Muscle layer of colon (tissue), 2 donors: ENCODE data around the gene EXD2.

Experiments used
- H3K27ac ChIP-seq: one replicate; pipeline ENCODE4 v1.7.0; 2013; ENCODE audit warnings: low read depth, mild to moderate bottlenecking, low read length, moderate library complexity
- H3K27me3 ChIP-seq, 2 donors: one replicate each; pipeline ENCODE4 v1.7.0; 2013; ENCODE audit warnings: low read length in 2 of 2, mild to moderate bottlenecking in 2 of 2; ENCODE audit not compliant: insufficient read depth in 2 of 2, control insufficient read depth in 1 of 2
- H3K36me3 ChIP-seq: one replicate; pipeline ENCODE4 v1.7.0; 2013; ENCODE audit warnings: mild to moderate bottlenecking, low read length; ENCODE audit not compliant: insufficient read depth
- H3K4me1 ChIP-seq: one replicate; pipeline ENCODE4 v1.7.0; 2013; ENCODE audit warnings: mild to moderate bottlenecking, low read length; ENCODE audit not compliant: insufficient read depth
- H3K4me3 ChIP-seq, 2 donors: one replicate each; pipeline ENCODE4 v1.7.0; 2013; ENCODE audit warnings: low read length in 2 of 2, low read depth in 1 of 2, mild to moderate bottlenecking in 1 of 2, moderate library complexity in 1 of 2
- H3K9ac ChIP-seq: one replicate; pipeline ENCODE4 v1.7.0; 2013; ENCODE audit warnings: low read length
- H3K9me3 ChIP-seq: one replicate; pipeline ENCODE4 v1.7.0; 2013; ENCODE audit warnings: mild to moderate bottlenecking, low read length
- donor health status: abdominal sarcoma.
- donor health status: Adenocarcinoma of cecum.

EXD2 gene

DNA sequence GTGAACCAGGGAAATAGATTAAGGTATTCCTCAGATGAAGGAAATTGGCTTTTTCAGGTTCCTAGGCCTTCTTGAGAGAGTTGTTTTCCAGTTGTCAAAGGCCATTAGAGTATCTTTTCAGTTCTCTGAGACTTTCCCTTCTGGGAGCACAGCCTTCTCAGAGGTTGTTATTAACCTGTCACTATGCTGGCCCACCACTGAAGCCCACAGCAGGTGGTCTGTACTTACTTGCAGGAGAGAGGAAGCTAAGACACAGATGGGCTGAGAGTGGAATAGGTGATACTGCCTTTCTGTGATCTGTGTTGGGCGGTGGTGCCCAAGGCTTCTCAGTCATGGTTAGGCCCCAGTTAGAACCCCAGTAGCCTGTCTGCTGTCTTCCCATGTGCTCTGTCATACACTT, 45.8 kb downstream of the EXD2 start:
- Histone ChIP-seq H3K9ac (no peak overlapping the region), H3K27me3 (no peaks in the 10 kb centered on the region), H3K36me3 (peaks cover 64% of the 10 kb centered on the region), H3K9me3 (no peaks in the 10 kb centered on the region), H3K27ac (no peak overlapping the region), H3K4me1 (no peaks in the 10 kb centered on the region), H3K4me3 (no peak overlapping the region)

DNA sequence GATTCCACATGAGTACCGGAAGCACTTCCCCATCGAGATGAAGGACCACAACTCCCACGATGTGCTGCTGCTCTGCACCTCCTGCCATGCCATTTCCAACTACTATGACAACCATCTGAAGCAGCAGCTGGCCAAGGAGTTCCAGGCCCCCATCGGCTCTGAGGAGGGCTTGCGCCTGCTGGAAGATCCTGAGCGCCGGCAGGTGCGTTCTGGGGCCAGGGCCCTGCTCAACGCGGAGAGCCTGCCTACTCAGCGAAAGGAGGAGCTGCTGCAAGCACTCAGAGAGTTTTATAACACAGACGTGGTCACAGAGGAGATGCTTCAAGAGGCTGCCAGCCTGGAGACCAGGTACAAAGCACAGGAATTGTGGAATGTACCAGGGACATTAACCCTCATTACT, 46.3 kb downstream of the EXD2 start:
- Histone ChIP-seq H3K36me3 (peaks cover 60% of the 10 kb centered on the region), H3K27me3 (no peaks in the 10 kb centered on the region), H3K27ac (no peak overlapping the region), H3K9me3 (no peaks in the 10 kb centered on the region), H3K9ac (no peak overlapping the region), H3K4me3 (no peak overlapping the region), H3K4me1 (no peaks in the 10 kb centered on the region)

DNA sequence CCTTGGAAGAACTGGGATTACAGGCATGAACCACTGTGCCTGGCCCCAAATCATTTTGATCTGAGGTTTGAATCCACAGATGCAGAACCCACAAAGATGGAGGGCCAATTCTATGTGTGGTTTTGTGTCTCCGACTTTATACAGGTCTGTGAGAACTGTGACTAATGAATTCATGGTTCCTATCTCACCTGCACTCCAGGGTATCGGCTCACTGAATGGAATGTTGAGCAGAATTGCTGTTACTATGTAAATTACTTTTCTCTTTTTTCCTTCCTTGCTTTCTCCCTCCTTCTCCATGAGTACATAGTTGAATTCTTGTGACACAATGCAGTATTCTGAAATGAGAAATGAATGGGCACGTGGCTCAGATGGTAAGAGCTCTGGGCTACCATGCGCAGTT, 47.6 kb downstream of the EXD2 start:
- peaks cover 55% of the 10 kb centered on the region for H3K36me3 ChIP-seq
- H3K4me1 ChIP-seq, result no peaks in the 10 kb centered on the region
- H3K27ac ChIP-seq, result no peak overlapping the region
- H3K27me3 ChIP-seq, result no peaks in the 10 kb centered on the region
- H3K9ac ChIP-seq, result no peak overlapping the region
- H3K4me3 ChIP-seq, result no peak overlapping the region
- no peaks in the 10 kb centered on the region for H3K9me3 ChIP-seq

- Histone ChIP-seq H3K27ac (no peak overlapping the region), H3K27me3 (no peaks in the 10 kb centered on the region), H3K9me3 (no peaks in the 10 kb centered on the region), H3K36me3 (peaks cover 45% of the 10 kb centered on the region), H3K9ac (no peak overlapping the region), H3K4me1 (no peaks in the 10 kb centered on the region), H3K4me3 (no peak overlapping the region)
These were observed 49.4 kb downstream of the EXD2 start for GRCh38 chr14:69240527-69241173.

GRCh38 chr14:69241577-69241976, 50.3 kb downstream of the EXD2 start:
- Histone ChIP-seq H3K9me3 (no peaks in the 10 kb centered on the region), H3K4me1 (no peaks in the 10 kb centered on the region), H3K27ac (no peak overlapping the region), H3K27me3 (no peaks in the 10 kb centered on the region), H3K36me3 (peaks cover 35% of the 10 kb centered on the region), H3K9ac (no peak overlapping the region), H3K4me3 (no peak overlapping the region)

DNA sequence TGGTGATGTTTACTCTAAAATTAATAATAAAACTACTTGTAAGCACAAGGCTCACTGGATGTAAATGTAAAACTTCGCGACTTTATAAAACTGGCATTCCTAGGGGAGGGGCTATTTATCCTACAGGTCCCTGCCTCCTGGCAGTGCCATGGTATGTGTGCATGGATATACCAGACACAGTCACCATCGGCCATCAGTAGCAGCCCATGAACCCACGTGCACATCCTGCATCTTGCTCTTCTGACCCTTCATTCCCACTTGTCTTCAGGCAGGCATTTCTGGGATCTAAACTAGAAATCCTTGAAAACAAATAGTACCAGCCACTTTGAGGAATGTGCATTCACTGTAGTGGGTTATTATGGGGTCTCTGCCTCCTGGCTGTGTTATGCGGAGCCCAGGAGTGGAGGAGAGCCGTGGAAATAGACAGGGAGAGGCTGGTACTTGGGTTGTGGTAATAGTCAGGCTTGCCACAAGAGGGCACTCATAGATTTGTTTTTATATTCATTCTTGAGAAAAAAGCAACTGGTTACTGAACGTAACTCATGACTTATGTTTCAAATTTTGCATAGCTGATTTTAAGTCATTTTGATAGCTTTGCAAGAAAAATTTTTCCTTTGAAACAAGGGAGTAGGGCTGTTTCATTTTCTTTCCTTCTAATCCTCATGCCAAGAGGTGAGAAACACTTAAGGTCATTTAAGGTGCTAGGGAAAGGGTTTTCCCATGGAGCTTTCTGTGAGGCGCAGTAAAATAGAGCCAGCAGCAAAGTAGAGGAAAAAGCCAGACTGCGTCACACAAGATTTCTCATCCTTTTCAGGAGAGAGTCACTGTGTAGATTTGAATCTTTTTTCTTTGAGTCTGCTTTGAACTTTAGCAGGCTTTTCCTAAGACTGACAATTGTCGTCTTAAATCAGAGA, 51.3 kb downstream of the EXD2 start:
- peaks cover 25% of the 10 kb centered on the region for H3K36me3 ChIP-seq
- no peak overlapping the region for H3K4me3 ChIP-seq
- no peaks in the 10 kb centered on the region for H3K27me3 ChIP-seq
- H3K4me1 ChIP-seq, result peaks cover 5% of the 10 kb centered on the region
- no peaks in the 10 kb centered on the region for H3K9me3 ChIP-seq
- no peak overlapping the region for H3K9ac ChIP-seq
- peak overlapping the region; percentile 16 for H3K27ac ChIP-seq

DNA sequence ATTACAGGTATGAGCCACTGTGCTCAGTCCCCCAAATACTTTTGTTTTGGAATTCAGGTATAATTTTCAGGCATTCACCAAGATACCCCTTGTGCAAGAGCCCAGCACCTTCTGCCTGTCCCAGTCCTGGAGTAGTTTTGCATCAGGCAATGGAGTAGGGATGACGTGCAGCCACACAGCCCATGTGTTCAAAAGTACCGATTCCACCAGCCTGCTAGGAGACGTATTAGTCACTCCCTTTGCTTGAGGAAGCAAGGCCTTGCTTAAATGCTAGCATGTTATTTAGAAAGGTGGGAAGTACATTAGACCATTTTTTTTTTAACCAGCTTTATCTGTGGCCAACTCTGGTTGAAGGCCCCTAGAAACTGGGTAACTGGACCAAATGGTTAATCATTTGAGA, 53.6 kb downstream of the EXD2 start:
- H3K4me3 ChIP-seq, result no peak overlapping the region
- H3K9me3 ChIP-seq, result no peaks in the 10 kb centered on the region
- no peak overlapping the region for H3K27ac ChIP-seq
- no peaks in the 10 kb centered on the region for H3K27me3 ChIP-seq
- H3K9ac ChIP-seq, result no peak overlapping the region
- H3K36me3 ChIP-seq, result peaks cover 15% of the 10 kb centered on the region
- H3K4me1 ChIP-seq, result peaks cover 12% of the 10 kb centered on the region

DNA sequence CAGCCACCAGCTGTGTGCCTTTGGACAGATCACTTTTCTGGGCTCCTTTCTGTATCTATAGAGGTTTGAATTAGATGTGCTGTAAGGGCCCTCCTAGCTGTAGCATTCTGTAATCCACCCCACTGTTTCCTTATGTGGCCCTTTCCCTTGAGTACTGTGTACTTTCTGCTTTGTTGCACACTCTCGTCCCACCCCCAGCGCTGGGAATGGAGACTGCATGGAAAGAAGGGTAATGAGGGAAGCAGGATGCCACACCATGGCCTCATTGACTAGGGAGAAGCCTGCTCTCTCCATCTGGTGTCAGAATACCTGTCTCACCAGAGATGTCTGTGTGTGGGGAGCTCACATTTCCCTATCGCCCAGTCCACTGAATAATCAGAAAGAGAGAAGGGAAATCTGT, 55.0 kb downstream of the EXD2 start:
- no peak overlapping the region for H3K27ac ChIP-seq
- no peaks in the 10 kb centered on the region for H3K27me3 ChIP-seq
- no peak overlapping the region for H3K4me3 ChIP-seq
- no peaks in the 10 kb centered on the region for H3K9me3 ChIP-seq
- peaks cover 2% of the 10 kb centered on the region for H3K36me3 ChIP-seq
- no peak overlapping the region for H3K9ac ChIP-seq
- H3K4me1 ChIP-seq, result peaks cover 12% of the 10 kb centered on the region

- Histone ChIP-seq H3K4me1 (peaks cover 12% of the 10 kb centered on the region), H3K36me3 (no peaks in the 10 kb centered on the region), H3K9me3 (no peaks in the 10 kb centered on the region), H3K9ac (no peak overlapping the region), H3K27me3 (no peaks in the 10 kb centered on the region), H3K27ac (no peak overlapping the region), H3K4me3 (no peak overlapping the region)
These were observed 56.6 kb downstream of the EXD2 start for GRCh38 chr14:69247676-69248440.

DNA sequence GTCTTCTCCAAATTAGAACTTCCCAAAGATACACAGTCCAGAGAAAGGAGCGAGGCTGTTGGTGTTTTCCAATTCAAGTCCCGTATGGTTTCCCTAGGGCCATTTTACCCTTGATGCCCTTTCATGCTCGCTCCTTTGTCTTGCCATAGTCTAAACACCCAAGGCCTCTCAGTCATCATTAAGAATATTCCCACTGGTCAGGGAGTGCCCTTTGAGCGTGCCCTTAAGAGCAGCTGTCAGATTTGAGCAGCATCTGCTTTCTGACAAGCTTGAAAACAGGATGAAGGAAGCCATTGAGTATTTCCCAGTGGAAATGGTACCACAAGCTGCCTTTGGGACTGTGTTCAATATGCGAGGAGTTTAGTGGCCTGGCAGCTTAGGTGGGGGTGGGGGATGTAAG, 58.3 kb downstream of the EXD2 start:
- H3K4me3 ChIP-seq, result no peak overlapping the region
- no peak overlapping the region for H3K9ac ChIP-seq
- no peak overlapping the region for H3K27ac ChIP-seq

DNA sequence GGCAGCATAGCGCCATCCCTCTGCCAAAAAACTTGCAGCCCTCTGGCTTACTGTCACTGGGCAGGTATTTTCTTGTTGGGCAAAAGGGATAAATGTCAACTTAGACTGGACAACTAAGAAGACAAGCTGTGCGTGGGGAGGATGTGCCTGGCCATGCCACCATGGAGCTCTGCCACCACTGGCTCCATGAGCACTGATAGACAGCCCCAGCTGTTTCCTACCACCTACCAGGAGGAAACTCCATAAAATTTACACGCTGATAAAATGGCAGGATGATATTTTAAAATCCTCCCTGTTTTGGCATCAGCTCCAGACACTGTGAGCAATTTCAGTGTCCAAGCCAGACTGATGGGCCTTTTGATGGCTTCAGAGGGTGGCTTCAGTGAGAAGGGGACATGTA, 61.6 kb downstream of the EXD2 start:
- Histone ChIP-seq H3K36me3 (no peaks in the 10 kb centered on the region), H3K27ac (no peak overlapping the region), H3K9ac (no peak overlapping the region), H3K27me3 (peaks cover 0 to 3% of the 10 kb centered on the region in 2 donors), H3K4me1 (peaks cover 6% of the 10 kb centered on the region), H3K9me3 (no peaks in the 10 kb centered on the region), H3K4me3 (no peak overlapping the region)

More for the DNA sequence above, 58.3 kb downstream of the EXD2 start:
- H3K4me1 ChIP-seq, result peaks cover 12% of the 10 kb centered on the region
- no peaks in the 10 kb centered on the region for H3K9me3 ChIP-seq
- no peaks in the 10 kb centered on the region for H3K36me3 ChIP-seq
- H3K27me3 ChIP-seq, result no peaks in the 10 kb centered on the region
